HG02885 (cell line): ENCODE measurements around the gene MTHFD2L.
"Not testable (repeated sequence)": the region's sequence is repeated elsewhere in the genome, so short reads cannot be mapped to it uniquely, and the experiment has no call there.

ENCODE experiments used
- ATAC-seq: cut with Tn5 transposase; IDR thresholded peaks from one replicate; pipeline ENCODE4 v1.9.1; 2021; ENCODE audit warnings: mild to moderate bottlenecking; ENCODE audit not compliant: unreplicated experiment, poor library complexity

Gene MTHFD2L

GRCh38 chr4:74325886-74326285 is 168.0 kb downstream of the MTHFD2L start:
- no peak for ATAC-seq

GRCh38 chr4:74327762-74328161 is 169.8 kb downstream of the MTHFD2L start:
- ATAC-seq: no peak

DNA sequence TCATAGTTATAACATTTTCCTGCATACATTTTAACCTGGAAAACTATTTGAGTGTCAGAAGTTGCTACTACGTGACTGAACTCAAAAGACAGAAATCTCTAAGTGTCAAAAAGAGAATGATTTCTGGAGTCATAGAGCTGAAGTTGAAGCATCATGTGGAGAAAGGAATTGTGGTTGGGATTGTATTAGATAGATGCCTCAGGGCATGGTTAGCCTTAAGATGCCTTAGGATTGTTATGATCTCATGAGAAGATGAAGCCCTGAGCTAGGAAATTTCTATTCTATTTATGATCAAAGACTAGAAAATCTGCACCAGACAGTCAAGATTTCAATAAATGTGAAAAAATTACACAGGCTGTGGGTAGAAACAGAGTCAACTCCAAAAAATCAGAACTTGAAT is 170.6 kb downstream of the MTHFD2L start:
- ATAC-seq: no peak

GRCh38 chr4:74329307-74329706 is 171.4 kb downstream of the MTHFD2L start:
- no peak for ATAC-seq

GRCh38 chr4:74330295-74330750 is 172.4 kb downstream of the MTHFD2L start:
- ATAC-seq: no peak

GRCh38 chr4:74331252-74331651 is 173.3 kb downstream of the MTHFD2L start:
- ATAC-seq: no peak

GRCh38 chr4:74331944-74332343 is 174.0 kb downstream of the MTHFD2L start:
- no peak for ATAC-seq

GRCh38 chr4:74334636-74335035 is 176.7 kb downstream of the MTHFD2L start:
- ATAC-seq: no peak

DNA sequence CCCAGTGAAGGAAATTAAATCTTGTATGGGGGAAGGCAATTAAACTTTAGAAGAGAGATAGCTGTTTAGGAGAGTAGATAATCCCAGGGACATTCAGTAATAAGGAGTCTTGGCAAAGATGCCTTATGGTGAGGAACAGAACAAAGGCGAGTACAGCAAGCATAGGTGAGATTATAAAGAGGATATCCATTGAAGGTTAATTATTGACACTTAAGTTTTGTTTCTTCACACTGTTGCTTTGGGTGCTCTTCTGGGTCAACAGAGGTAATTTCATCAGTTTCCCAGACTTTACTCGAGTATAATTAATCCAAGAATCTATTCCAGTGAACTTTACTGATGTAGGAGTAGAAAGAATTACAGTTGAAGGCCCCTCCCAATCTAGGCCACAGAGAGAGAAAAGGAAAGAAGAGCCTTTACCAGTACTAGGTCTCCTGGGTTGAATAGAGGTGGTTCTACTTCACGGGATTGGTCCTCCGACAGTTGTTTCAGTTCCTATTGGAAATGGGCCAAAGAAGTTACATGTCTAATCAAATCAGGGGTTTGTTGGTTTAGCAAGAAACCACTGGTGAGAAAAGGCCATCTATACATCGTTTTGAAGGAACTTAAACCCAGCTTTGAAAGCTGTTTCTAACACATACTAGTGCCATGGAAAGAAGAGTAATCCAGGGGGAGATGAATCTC is 177.6 kb downstream of the MTHFD2L start:
- peak; percentile 89 for ATAC-seq

- no peak for ATAC-seq
Observed at GRCh38 chr4:74338792-74339333, 180.9 kb downstream of the MTHFD2L start.

DNA sequence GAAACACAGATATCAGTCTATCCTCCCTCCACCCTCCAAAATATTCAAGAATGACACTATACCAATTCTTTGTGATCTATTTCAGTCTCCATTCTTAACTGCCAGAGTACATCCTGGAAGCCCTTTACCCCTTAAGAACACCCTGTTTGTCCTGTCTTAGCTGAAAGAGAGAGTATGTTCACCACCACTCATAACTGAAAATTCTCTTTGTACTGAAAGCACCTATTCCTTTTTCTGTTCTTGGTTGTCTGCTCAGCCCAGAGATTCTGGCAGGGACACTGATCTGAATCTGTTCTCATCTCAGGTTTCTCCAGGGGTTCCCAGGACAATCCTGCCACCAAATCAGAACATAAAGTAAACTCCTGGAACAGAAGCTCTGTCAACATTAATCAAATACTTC is 181.6 kb downstream of the MTHFD2L start:
- ATAC-seq: no peak

GRCh38 chr4:74340421-74340820 is 182.5 kb downstream of the MTHFD2L start:
- not testable (repeated sequence) for ATAC-seq

DNA sequence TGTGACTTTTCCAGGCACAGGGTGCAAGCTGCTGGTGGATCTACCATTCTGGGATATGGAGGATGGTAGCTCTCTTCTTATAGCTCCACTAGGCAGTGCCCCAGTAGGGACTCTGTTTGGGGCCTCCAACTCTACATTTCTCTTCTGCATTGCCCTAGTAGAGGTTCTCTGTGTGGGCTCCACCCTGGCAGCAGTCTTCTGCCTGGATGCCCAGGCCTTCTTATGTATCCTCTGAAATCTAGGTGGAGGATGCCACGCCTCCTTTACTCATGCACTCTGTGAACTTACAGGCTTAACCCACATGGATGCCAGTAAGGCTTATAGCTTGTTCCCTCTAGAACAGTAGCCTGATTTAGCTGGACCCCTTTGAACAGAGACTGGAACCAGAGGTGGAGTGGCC is 186.1 kb downstream of the MTHFD2L start:
- no peak for ATAC-seq
